Neural progenitor cell (in vitro differentiated cells): ENCODE results near the gene GIMAP6. TPM values are rescaled to one million over a fixed set of nuclear protein-coding genes. Genes with fewer than 3 reads are reported as not detected.

Experiments used
- DNase-seq: peaks from one replicate; pipeline ENCODE4 v3.0.0-alpha.2; 2016; ENCODE audit warnings: low spot score
- H2AFZ ChIP-seq: fragments of 200-600 bp; sonication (generic); replicated peaks from 2 replicates; pipeline ENCODE4 v1.6.1; 2016; ENCODE audit warnings: antibody characterized with exemption
- H3F3A ChIP-seq: fragments of 200-600 bp; sonication (generic); 2 replicates; pipeline ENCODE4 v1.6.1; 2016; ENCODE audit warnings: antibody characterized with exemption, low read depth
- H3K27ac ChIP-seq: fragments of 200-600 bp; sonication (generic); 2 replicates; pipeline ENCODE4 v1.5.1; 2016; ENCODE audit warnings: mild to moderate bottlenecking
- H3K27me3 ChIP-seq: fragments of 200-600 bp; sonication (generic); 2 replicates; pipeline ENCODE4 v1.6.1; 2016; ENCODE audit warnings: mild to moderate bottlenecking, moderate library complexity
- H3K36me3 ChIP-seq: fragments of 200-600 bp; sonication (generic); 2 replicates; pipeline ENCODE4 v1.5.1; 2016
- H3K4me1 ChIP-seq: fragments of 200-600 bp; sonication (generic); 2 replicates; pipeline ENCODE4 v1.6.1; 2016; ENCODE audit warnings: mixed run types
- H3K4me2 ChIP-seq: fragments of 200-600 bp; sonication (generic); 2 replicates; pipeline ENCODE4 v1.6.1; 2016
- H3K4me3 ChIP-seq: fragments of 200-600 bp; sonication (generic); 2 replicates; pipeline ENCODE4 v1.5.1; 2016
- H3K79me2 ChIP-seq: fragments of 200-600 bp; sonication (generic); 2 replicates; pipeline ENCODE4 v1.6.1; 2016; ENCODE audit warnings: low read depth
- H3K9ac ChIP-seq: fragments of 200-600 bp; sonication (generic); 2 replicates; pipeline ENCODE4 v1.6.1; 2016
- H3K9me3 ChIP-seq: fragments of 200-600 bp; sonication (generic); 2 replicates; pipeline ENCODE4 v1.5.1; 2016; ENCODE audit warnings: low read depth
- H4K20me1 ChIP-seq: fragments of 200-600 bp; sonication (generic); 2 replicates; pipeline ENCODE4 v1.6.1; 2016; ENCODE audit warnings: low read depth
- H3K27ac Mint-ChIP-seq: 3 replicates; pipeline ENCODE4 v1.8.0; 2021; ENCODE audit warnings: mixed read lengths
- H3K27me3 Mint-ChIP-seq: 2 replicates; pipeline ENCODE4 v1.8.0; 2022; ENCODE audit warnings: low read depth, mild to moderate bottlenecking, inconsistent platforms, moderate library complexity, mixed read lengths; ENCODE audit not compliant: insufficient read depth
- H3K36me3 Mint-ChIP-seq: 3 replicates; pipeline ENCODE4 v1.8.0; 2021; ENCODE audit warnings: mixed read lengths
- H3K4me1 Mint-ChIP-seq: 3 replicates; pipeline ENCODE4 v1.8.0; 2021; ENCODE audit warnings: mixed read lengths
- H3K4me3 Mint-ChIP-seq: 3 replicates; pipeline ENCODE4 v1.8.0; 2021; ENCODE audit warnings: mild to moderate bottlenecking, moderate library complexity, mixed read lengths
- H3K9me3 Mint-ChIP-seq: 3 replicates; pipeline ENCODE4 v1.8.0; 2020; ENCODE audit warnings: mixed read lengths
- CTCF ChIP-seq: fragments of 200-600 bp; sonication (generic); IDR thresholded peaks from 2 replicates; pipeline ENCODE4 v1.5.1; 2017; ENCODE audit warnings: antibody characterized with exemption, mild to moderate bottlenecking
- EZH2 ChIP-seq: fragments of 200-600 bp; sonication (generic); IDR thresholded peaks from 2 replicates; pipeline ENCODE4 v1.6.1; 2017; ENCODE audit warnings: antibody characterized with exemption, mild to moderate bottlenecking, moderate library complexity
- EZH2phosphoT487 ChIP-seq: fragments of 200-600 bp; sonication (generic); IDR thresholded peaks from 2 replicates; pipeline ENCODE4 v1.6.1; 2017; ENCODE audit warnings: antibody characterized with exemption
- total RNA-seq: library from RNA; depleted of rRNA; stranded (reverse); fragments of >200 nt; gene quantifications from 2 replicates; pipeline ENCODE4 v1.2.3, GENCODE V29; 2015; ENCODE audit warnings: low replicate concordance

Gene GIMAP6
- total RNA-seq, 1 donor from 2014 or later, result not detected

- Histone ChIP-seq H2AFZ (no peak overlapping the region), H3K9me3 (no peaks in the 10 kb centered on the region), H3K4me3 (no peak overlapping the region), H3K4me2 (no peak overlapping the region), H3K9ac (no peak overlapping the region), H3K79me2 (no peaks in the 10 kb centered on the region), H3K27me3 (peaks cover 6% of the 10 kb centered on the region), H3K36me3 (no peaks in the 10 kb centered on the region), H4K20me1 (no peaks in the 10 kb centered on the region), H3K27ac (no peak overlapping the region), H3F3A (no peaks in the 10 kb centered on the region), H3K4me1 (no peaks in the 10 kb centered on the region)
- Mint-ChIP-seq H3K4me1 (no peaks in the 10 kb centered on the region), H3K27me3 (peaks cover 4% of the 10 kb centered on the region), H3K27ac (no peak overlapping the region), H3K36me3 (no peaks in the 10 kb centered on the region), H3K9me3 (peaks cover 2% of the 10 kb centered on the region), H3K4me3 (no peak overlapping the region)
- TF ChIP-seq EZH2phosphoT487 (no peak), EZH2 (no peak), CTCF (no peak)
- no peak for DNase-seq
These were observed 34.2 kb upstream of the GIMAP6 start for GRCh38 chr7:150666412-150666811.

- Mint-ChIP-seq H3K4me3 (no peak overlapping the region), H3K27me3 (peaks cover 4% of the 10 kb centered on the region), H3K36me3 (no peaks in the 10 kb centered on the region), H3K27ac (no peak overlapping the region), H3K4me1 (no peaks in the 10 kb centered on the region), H3K9me3 (peaks cover 2% of the 10 kb centered on the region)
- H3K4me1 ChIP-seq, result no peaks in the 10 kb centered on the region
- H3K79me2 ChIP-seq, result no peaks in the 10 kb centered on the region
- TF ChIP-seq CTCF (no peak), EZH2 (no peak), EZH2phosphoT487 (no peak)
- H3K4me2 ChIP-seq, result no peak overlapping the region
- no peak for DNase-seq
- H4K20me1 ChIP-seq, result no peaks in the 10 kb centered on the region
- H3K4me3 ChIP-seq, result no peak overlapping the region
- no peaks in the 10 kb centered on the region for H3K9me3 ChIP-seq
- H3K36me3 ChIP-seq, result no peaks in the 10 kb centered on the region
- no peak overlapping the region for H3K27ac ChIP-seq
- no peak overlapping the region for H3K9ac ChIP-seq
- H3K27me3 ChIP-seq, result peaks cover 10% of the 10 kb centered on the region
- H3F3A ChIP-seq, result no peaks in the 10 kb centered on the region
- H2AFZ ChIP-seq, result no peak overlapping the region
These were observed 33.7 kb upstream of the GIMAP6 start for GRCh38 chr7:150665896-150666295.

- Histone ChIP-seq H3K4me1 (no peaks in the 10 kb centered on the region), H3K27me3 (peaks cover 14% of the 10 kb centered on the region), H3K79me2 (no peaks in the 10 kb centered on the region), H3K36me3 (no peaks in the 10 kb centered on the region), H2AFZ (no peak overlapping the region), H3K27ac (no peak overlapping the region), H3F3A (no peaks in the 10 kb centered on the region), H3K9ac (no peak overlapping the region), H4K20me1 (no peaks in the 10 kb centered on the region), H3K4me2 (no peak overlapping the region), H3K4me3 (no peak overlapping the region), H3K9me3 (no peaks in the 10 kb centered on the region)
- no peaks in the 10 kb centered on the region for H3K4me1 Mint-ChIP-seq
- TF ChIP-seq CTCF (no peak), EZH2phosphoT487 (no peak), EZH2 (no peak)
- H3K9me3 Mint-ChIP-seq, result peaks cover 2% of the 10 kb centered on the region
- no peaks in the 10 kb centered on the region for H3K36me3 Mint-ChIP-seq
- DNase-seq, result no peak
- H3K27me3 Mint-ChIP-seq, result peaks cover 4% of the 10 kb centered on the region
- no peak overlapping the region for H3K4me3 Mint-ChIP-seq
- no peak overlapping the region for H3K27ac Mint-ChIP-seq
These were observed 33.0 kb upstream of the GIMAP6 start for GRCh38 chr7:150665089-150665748.
